ENCODE results near the gene CRYBB3.

Gene CRYBB3

GRCh38 chr22:25199731-25200520 lies at the start of gene CRYBB3:
TSS of gene CRYBB3 (plus strand) at chr22:25199858. CDS start at chr22:25201397, 1,539 bp downstream.
- no peak for TF ChIP-seq CTCF (IDR thresholded peaks at IDR 0.05; ENCODE audit: low read depth, low read length)

DNA sequence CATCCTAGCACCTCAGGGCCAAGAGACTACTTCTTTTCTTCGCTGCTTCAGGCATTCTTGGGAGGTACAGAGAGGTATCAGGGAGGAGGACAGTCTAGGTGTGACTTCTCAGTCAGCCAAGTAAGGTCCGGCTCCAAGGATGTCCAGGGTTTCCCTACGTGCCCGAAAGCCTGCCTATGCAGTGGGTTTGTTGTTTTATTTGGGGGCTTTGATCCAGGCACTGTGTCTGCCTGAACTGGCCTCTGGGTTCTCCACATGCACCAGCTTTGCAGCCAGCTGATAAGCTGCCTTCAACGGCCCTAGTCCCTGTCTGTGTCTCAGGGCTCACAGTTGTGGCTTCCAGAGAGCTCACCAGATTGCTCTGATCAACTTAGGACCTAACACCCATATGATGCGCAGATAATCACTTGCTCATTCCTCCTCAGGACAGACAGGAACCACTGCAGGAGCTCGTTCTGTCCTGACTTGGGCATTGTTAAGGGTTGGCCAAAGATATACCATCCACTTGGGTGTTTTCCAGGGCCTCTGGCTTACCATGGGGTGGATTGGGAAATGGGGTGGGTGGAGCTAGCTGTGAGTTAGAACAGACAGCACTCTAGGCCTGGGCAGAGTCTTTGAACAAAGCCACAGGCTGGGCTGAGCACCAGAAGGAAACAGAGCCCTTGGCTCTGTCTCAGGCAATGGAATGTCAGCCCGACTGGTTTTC lies 45.5 kb upstream of the CRYBB3 start:
- H3K4me3 ChIP-seq (ENCODE audit: low read depth, low read length): no peak overlapping the region
- no peak for TF ChIP-seq CTCF (IDR thresholded peaks at IDR 0.05; ENCODE audit: low read depth, low read length)

More at GRCh38 chr22:25199731-25200520, at the start of gene CRYBB3:
- H3K4me3 ChIP-seq (ENCODE audit: low read depth, low read length): no peak within 1 kb of the TSS

DNA sequence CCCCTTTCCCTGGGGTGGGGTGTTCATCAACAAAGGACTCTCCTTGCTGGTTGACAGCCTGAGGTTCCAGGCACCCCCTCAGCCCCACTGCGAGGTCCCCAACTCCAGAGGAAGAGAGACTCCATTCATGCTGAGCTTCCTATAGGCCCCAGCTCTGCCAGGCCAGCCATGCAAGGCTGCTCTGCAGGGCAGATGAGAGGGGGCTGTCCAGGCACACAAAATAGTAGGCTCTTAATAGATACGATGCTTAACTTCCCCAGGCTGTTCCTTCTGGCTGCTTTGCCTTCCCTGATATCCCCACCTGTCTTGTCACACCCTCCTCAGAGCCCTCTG lies 45.0 kb upstream of the CRYBB3 start:
- no peak overlapping the region for H3K4me3 ChIP-seq (ENCODE audit: low read depth, low read length)
- no peak for TF ChIP-seq CTCF (IDR thresholded peaks at IDR 0.05; ENCODE audit: low read depth, low read length)

- H3K4me3 ChIP-seq (ENCODE audit: low read depth, low read length): no peak overlapping the region
- TF ChIP-seq CTCF (IDR thresholded peaks at IDR 0.05; ENCODE audit: low read depth, low read length): no peak
These were observed 42.9 kb upstream of the CRYBB3 start for GRCh38 chr22:25156736-25157135.

- TF ChIP-seq CTCF (IDR thresholded peaks at IDR 0.05; ENCODE audit: low read depth, low read length): no peak
- H3K4me3 ChIP-seq (ENCODE audit: low read depth, low read length): no peak overlapping the region
These were observed 40.6 kb upstream of the CRYBB3 start for GRCh38 chr22:25159028-25159427.

DNA sequence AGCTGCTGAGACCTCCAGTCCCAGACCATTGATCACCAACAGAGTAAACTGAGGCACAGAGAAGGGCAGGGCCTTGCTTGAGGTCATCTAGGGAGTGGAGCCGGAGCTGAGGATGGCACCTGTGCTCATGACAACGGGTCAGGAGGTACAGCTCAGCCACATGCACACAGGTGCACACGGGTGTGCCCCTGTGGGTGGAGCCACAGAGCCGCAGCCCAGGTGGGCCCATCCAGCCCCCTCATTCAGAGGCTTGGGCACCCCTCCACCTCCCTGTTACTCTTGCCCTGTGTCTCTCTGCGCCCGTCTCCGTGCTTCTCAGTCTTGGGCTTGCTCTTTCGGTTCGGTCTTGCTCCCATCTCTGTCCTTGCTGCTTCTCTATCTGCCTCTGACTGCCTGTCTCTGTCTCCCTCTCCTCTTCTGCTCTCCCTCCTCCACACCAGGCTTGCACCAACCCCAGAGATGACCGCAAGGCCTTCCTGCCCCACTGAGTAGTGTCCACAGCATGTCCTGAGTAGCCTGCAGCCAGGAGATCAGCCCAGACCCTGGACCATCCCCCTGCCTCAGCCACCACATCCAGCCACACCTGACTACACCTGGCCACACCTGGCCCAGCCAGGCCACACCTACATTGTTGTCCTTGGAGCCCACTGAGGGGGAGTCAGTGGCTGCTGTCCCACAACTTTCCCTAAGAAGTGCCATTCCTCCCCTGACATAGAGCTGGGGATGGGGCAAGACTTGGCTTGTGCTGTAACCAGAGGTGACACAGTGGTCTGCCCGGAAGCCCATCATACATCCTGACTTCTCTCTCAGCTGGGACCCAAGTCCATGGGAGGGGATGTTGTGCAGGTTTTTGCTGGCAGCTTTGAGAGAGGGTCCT lies 39.3 kb upstream of the CRYBB3 start:
- TF ChIP-seq CTCF (IDR thresholded peaks at IDR 0.05; ENCODE audit: low read depth, low read length): no peak
- H3K4me3 ChIP-seq (ENCODE audit: low read depth, low read length): no peak overlapping the region
